HL-60 (cell line): ENCODE results near the gene SETD7.

ENCODE experiments used
- DNase-seq, 2 experiments: peaks; one replicate each; pipeline ENCODE4 v3.0.0-alpha.2; 2010 to 2020; ENCODE audit warnings: low read depth in 1 of 2, low spot score in 1 of 2
- H3K27ac ChIP-seq: fragments of 250-450 bp; sonication (Bioruptor Pico); replicated peaks from 2 replicates; pipeline ENCODE4 v1.5.1; 2020; ENCODE audit warnings: mild to moderate bottlenecking, moderate library complexity
- H3K27me3 ChIP-seq: fragments of 250-450 bp; sonication (Bioruptor Pico); 2 replicates; pipeline ENCODE4 v1.5.1; 2021; ENCODE audit warnings: mild to moderate bottlenecking, moderate library complexity; ENCODE audit not compliant: insufficient read depth, poor library complexity, severe bottlenecking
- H3K4me3 ChIP-seq: replicated peaks from 2 replicates; pipeline ENCODE4 v1.5.1; 2011; ENCODE audit warnings: mild to moderate bottlenecking, control low read depth, low read length; ENCODE audit not compliant: insufficient read depth
- CTCF ChIP-seq: IDR thresholded peaks from one replicate; pipeline ENCODE4 v1.5.1; 2011; ENCODE audit warnings: low read length, control low read depth, inconsistent platforms; ENCODE audit not compliant: insufficient read depth
- GABPA ChIP-seq: IDR thresholded peaks from 2 replicates; pipeline ENCODE4 v1.6.1; 2012; ENCODE audit warnings: low read depth
- POLR2AphosphoS5 ChIP-seq: IDR thresholded peaks from 2 replicates; pipeline ENCODE4 v1.6.1; 2012; ENCODE audit warnings: low read depth
- REST ChIP-seq: IDR thresholded peaks from 2 replicates; pipeline ENCODE4 v1.6.1; 2012; ENCODE audit warnings: low read depth; ENCODE audit not compliant: insufficient replicate concordance
- SPI1 ChIP-seq: IDR thresholded peaks from 2 replicates; pipeline ENCODE4 v1.6.1; 2012; ENCODE audit warnings: low read depth, mild to moderate bottlenecking, borderline replicate concordance

SETD7 gene

GRCh38 chr4:139489638-139490037 lies 66.4 kb downstream of the SETD7 start:
- H3K27me3 ChIP-seq = no peaks in the 10 kb centered on the region
- no peak overlapping the region for H3K27ac ChIP-seq
- no peak for DNase-seq
- TF ChIP-seq CTCF = no peak
- no peak for TF ChIP-seq POLR2AphosphoS5
- no peak for TF ChIP-seq REST
- no peak for TF ChIP-seq SPI1
- no peak for TF ChIP-seq GABPA
- no peak overlapping the region for H3K4me3 ChIP-seq

GRCh38 chr4:139488442-139488841 lies 67.6 kb downstream of the SETD7 start:
- Histone ChIP-seq H3K27me3 (no peaks in the 10 kb centered on the region), H3K27ac (no peak overlapping the region), H3K4me3 (no peak overlapping the region)
- no peak for DNase-seq
- TF ChIP-seq REST (no peak), POLR2AphosphoS5 (no peak), GABPA (no peak), CTCF (no peak), SPI1 (no peak)

- peak in 1 of 2 experiments; percentile 66 for DNase-seq
- no peak overlapping the region for H3K4me3 ChIP-seq
- no peak overlapping the region for H3K27ac ChIP-seq
- no peaks in the 10 kb centered on the region for H3K27me3 ChIP-seq
- no peak for TF ChIP-seq REST
- no peak for TF ChIP-seq POLR2AphosphoS5
- TF ChIP-seq CTCF = no peak
- TF ChIP-seq SPI1 = peak; percentile 12; the same call in 1 of the 2 replicates
- no peak for TF ChIP-seq GABPA
Measured at GRCh38 chr4:139484783-139485311, 71.2 kb downstream of the SETD7 start.
